Left kidney (tissue), 2 donors: Measurements from ENCODE around the gene ANKRD13B. TPM values are rescaled to one million over a fixed set of nuclear protein-coding genes. Genes with fewer than 3 reads are reported as not detected.
"Not testable (repeated sequence)": the region's sequence is repeated elsewhere in the genome, so short reads cannot be mapped to it uniquely, and the experiment has no call there.

Experiments used
- DNase-seq: peaks from one replicate; pipeline ENCODE4 v3.0.0-alpha.2; 2013
- polyA plus RNA-seq: library from polyadenylated mRNA; unstranded; fragments of 120-200 nt; gene quantifications from one replicate; pipeline ENCODE4 v1.2.1, GENCODE V29; 2013; ENCODE audit not compliant: insufficient read length

Gene ANKRD13B
- polyA plus RNA-seq, 1 donor: 11.1 TPM

GRCh38 chr17:29642171-29642611 lies 49.3 kb downstream of the ANKRD13B start:
- peak; percentile 81 for DNase-seq

- no peak for DNase-seq
Observed at GRCh38 chr17:29643817-29644160, 50.9 kb downstream of the ANKRD13B start.

GRCh38 chr17:29645515-29646051 lies 52.7 kb downstream of the ANKRD13B start:
- no peak for DNase-seq

- no peak for DNase-seq
Observed at GRCh38 chr17:29648005-29648404, 55.1 kb downstream of the ANKRD13B start.

GRCh38 chr17:29649359-29649758 lies 56.4 kb downstream of the ANKRD13B start:
- no peak for DNase-seq

GRCh38 chr17:29650396-29650795 lies 57.5 kb downstream of the ANKRD13B start:
- DNase-seq: no peak

GRCh38 chr17:29651913-29652312 lies 59.0 kb downstream of the ANKRD13B start:
- DNase-seq: not testable (repeated sequence)

GRCh38 chr17:29652976-29653375 lies 60.0 kb downstream of the ANKRD13B start:
- no peak for DNase-seq

GRCh38 chr17:29653995-29654714 lies 61.2 kb downstream of the ANKRD13B start:
- DNase-seq: no peak

- no peak for DNase-seq
Observed at GRCh38 chr17:29655323-29655722, 62.4 kb downstream of the ANKRD13B start.

GRCh38 chr17:29659155-29659554 lies 66.2 kb downstream of the ANKRD13B start:
- DNase-seq: no peak

GRCh38 chr17:29661213-29661612 lies 68.3 kb downstream of the ANKRD13B start:
- DNase-seq: no peak

GRCh38 chr17:29663155-29663554 lies 70.2 kb downstream of the ANKRD13B start:
- DNase-seq: no peak

Other genes with a start within 250 kb of the ANKRD13B start
- 56.2 TPM for gene TAOK1, start 202.8 kb upstream of the ANKRD13B start, polyA plus RNA-seq
- 6.6 TPM for gene ABHD15, start 26.1 kb upstream of the ANKRD13B start, polyA plus RNA-seq
- 26.6 TPM for gene TP53I13, start 24.4 kb upstream of the ANKRD13B start, polyA plus RNA-seq
- gene GIT1, start 3.5 kb upstream of the ANKRD13B start, polyA plus RNA-seq: 43.2 TPM
- gene CORO6, start 29.8 kb downstream of the ANKRD13B start, polyA plus RNA-seq: 3.8 TPM